Panc1 (cell line): ENCODE results near the gene UCP3. TPM values are rescaled to one million over a fixed set of nuclear protein-coding genes. Genes with fewer than 3 reads are reported as not detected.

Source experiments
- ATAC-seq: fragments of 200-7000 bp; cut with Tn5 transposase; 2 replicates; pipeline ENCODE4 v1.9.1; 2020; ENCODE audit warnings: mild to moderate bottlenecking, moderate library complexity
- BruUV-seq: library from RNA; stranded (reverse); fragments of 400-500 nt; replicated peaks from 2 replicates; lab custom pipeline; 2021; lab: Mats Ljungman, UMichigan
- CTCF ChIA-PET: fragments of 300-600 bp; sonication (Branson Sonifier 250); formaldehyde crosslinking; loops from one replicate; lab custom pipeline; 2022; ENCODE audit warnings: antibody characterized with exemption; lab: Charles Lee
- POLR2A ChIA-PET: fragments of 300-600 bp; sonication (Branson Sonifier 250); formaldehyde crosslinking; loops from one replicate; lab custom pipeline; 2022; ENCODE audit warnings: antibody characterized with exemption; lab: Charles Lee
- DNase-seq: peaks from one replicate; pipeline ENCODE4 v3.0.0-alpha.2; 2010; ENCODE audit warnings: low read depth, low spot score
- H3K27ac ChIP-seq: 2 replicates; pipeline ENCODE4 v1.5.1; 2011; ENCODE audit warnings: mild to moderate bottlenecking, low read length, inconsistent platforms
- H3K27me3 ChIP-seq: fragments of 200-500 bp; sonication (Bioruptor generic); 2 replicates; pipeline ENCODE4 v1.6.0; 2014; ENCODE audit warnings: low read length, inconsistent platforms; ENCODE audit not compliant: control insufficient read depth, insufficient read depth
- H3K36me3 ChIP-seq: fragments of 200-500 bp; sonication (Bioruptor generic); 2 replicates; pipeline ENCODE4 v1.5.1; 2014; ENCODE audit warnings: inconsistent platforms, mild to moderate bottlenecking, low read length, moderate library complexity; ENCODE audit not compliant: control insufficient read depth, insufficient read depth
- H3K4me1 ChIP-seq: 2 replicates; pipeline ENCODE4 v1.5.1; 2011; ENCODE audit warnings: inconsistent platforms, mild to moderate bottlenecking, low read length, moderate library complexity; ENCODE audit not compliant: control insufficient read depth, insufficient read depth
- H3K4me3 ChIP-seq, 2 experiments: 2 replicates each; pipeline ENCODE4 v1.5.1; 2011 to 2012; ENCODE audit warnings: low read depth in 2 of 2, low read length in 2 of 2, mild to moderate bottlenecking in 2 of 2, inconsistent platforms in 1 of 2, moderate library complexity in 1 of 2
- H3K9me3 ChIP-seq: fragments of 200-500 bp; sonication (Bioruptor generic); 2 replicates; pipeline ENCODE4 v1.5.1; 2014; ENCODE audit warnings: low read depth, mild to moderate bottlenecking, inconsistent platforms, low read length, moderate library complexity; ENCODE audit not compliant: control insufficient read depth, insufficient read depth
- POLR2AphosphoS5 ChIP-seq: IDR thresholded peaks from 2 replicates; pipeline ENCODE4 v1.6.1; 2012; ENCODE audit warnings: mild to moderate bottlenecking, low read depth, low read length, moderate library complexity
- REST ChIP-seq, 2 experiments: IDR thresholded peaks; 2 replicates each; pipeline ENCODE4 v1.6.1; 2011 to 2012; ENCODE audit warnings: low read depth in 2 of 2, control low read depth in 1 of 2, low read length in 1 of 2, mild to moderate bottlenecking in 1 of 2, moderate library complexity in 1 of 2; ENCODE audit not compliant: insufficient read depth in 1 of 2
- SIN3A ChIP-seq: IDR thresholded peaks from 2 replicates; pipeline ENCODE4 v1.6.1; 2012; ENCODE audit warnings: low read depth, mild to moderate bottlenecking, low read length, moderate library complexity, borderline replicate concordance; ENCODE audit not compliant: insufficient read depth
- TCF7L2 ChIP-seq: IDR thresholded peaks from 2 replicates; pipeline ENCODE4 v1.6.1; 2011; ENCODE audit warnings: mild to moderate bottlenecking, low read depth, low read length, inconsistent platforms
- in situ Hi-C: cut with HindIII; loops from 2 replicates; pipeline ENCODE4 v1.10.0; 2016; ENCODE audit warnings: low sequenced_read_pairs, low pct_unique_long_range_greater_than_20kb
- intact Hi-C: fragments of 100-400 bp; cut with micrococcal nuclease; formaldehyde crosslinking; loops from one replicate; pipeline ENCODE4 v1.10.0; 2022; ENCODE audit not compliant: unreplicated experiment
- total RNA-seq: library from RNA; stranded (reverse); gene quantifications from one replicate; pipeline ENCODE4 v1.2.1, GENCODE V29; 2021; ENCODE audit not compliant: unreplicated experiment
- TF ChIP-seq, protein P1 (sequence below): fragments of 450-650 bp; IDR thresholded peaks from 2 replicates; pipeline ENCODE4 v1.5.1; 2017; ENCODE audit warnings: mild to moderate bottlenecking

The UCP3 gene
- total RNA-seq, 1 experiment from 2014 or later = 0.46 TPM

- TF ChIP-seq POLR2AphosphoS5 (no peak), REST (IDR thresholded peaks at IDR 0.05; ENCODE audit: insufficient read depth in 1 of 2, low read depth in 2 of 2, low read length in 1 of 2) (no peak), SIN3A (no peak), TCF7L2 (no peak)
- TF ChIP-seq, protein P1, sequence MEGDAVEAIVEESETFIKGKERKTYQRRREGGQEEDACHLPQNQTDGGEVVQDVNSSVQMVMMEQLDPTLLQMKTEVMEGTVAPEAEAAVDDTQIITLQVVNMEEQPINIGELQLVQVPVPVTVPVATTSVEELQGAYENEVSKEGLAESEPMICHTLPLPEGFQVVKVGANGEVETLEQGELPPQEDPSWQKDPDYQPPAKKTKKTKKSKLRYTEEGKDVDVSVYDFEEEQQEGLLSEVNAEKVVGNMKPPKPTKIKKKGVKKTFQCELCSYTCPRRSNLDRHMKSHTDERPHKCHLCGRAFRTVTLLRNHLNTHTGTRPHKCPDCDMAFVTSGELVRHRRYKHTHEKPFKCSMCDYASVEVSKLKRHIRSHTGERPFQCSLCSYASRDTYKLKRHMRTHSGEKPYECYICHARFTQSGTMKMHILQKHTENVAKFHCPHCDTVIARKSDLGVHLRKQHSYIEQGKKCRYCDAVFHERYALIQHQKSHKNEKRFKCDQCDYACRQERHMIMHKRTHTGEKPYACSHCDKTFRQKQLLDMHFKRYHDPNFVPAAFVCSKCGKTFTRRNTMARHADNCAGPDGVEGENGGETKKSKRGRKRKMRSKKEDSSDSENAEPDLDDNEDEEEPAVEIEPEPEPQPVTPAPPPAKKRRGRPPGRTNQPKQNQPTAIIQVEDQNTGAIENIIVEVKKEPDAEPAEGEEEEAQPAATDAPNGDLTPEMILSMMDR = no peak
- Histone ChIP-seq H3K36me3 (no peaks in the 10 kb centered on the region), H3K27me3 (no peaks in the 10 kb centered on the region; the same call in 1 of the 2 replicates), H3K4me1 (no peaks in the 10 kb centered on the region), H3K9me3 (no peaks in the 10 kb centered on the region), H3K27ac (no peak overlapping the region), H3K4me3 (no peak overlapping the region)
- CTCF ChIA-PET = no interaction called here
- BruUV-seq = no TSS peak
- no peak for DNase-seq
- POLR2A ChIA-PET = interaction anchor here (0.6 kb wide), 1 partner anchor 282 kb away, joined by 4 read pairs; no protein-coding TSS in a partner anchor
- ATAC-seq = no peak
- intact Hi-C loops = no loop called here
- in situ Hi-C loops = no loop called here
Observed at GRCh38 chr11:73998846-73999575, 9.9 kb downstream of the UCP3 start.

DNA sequence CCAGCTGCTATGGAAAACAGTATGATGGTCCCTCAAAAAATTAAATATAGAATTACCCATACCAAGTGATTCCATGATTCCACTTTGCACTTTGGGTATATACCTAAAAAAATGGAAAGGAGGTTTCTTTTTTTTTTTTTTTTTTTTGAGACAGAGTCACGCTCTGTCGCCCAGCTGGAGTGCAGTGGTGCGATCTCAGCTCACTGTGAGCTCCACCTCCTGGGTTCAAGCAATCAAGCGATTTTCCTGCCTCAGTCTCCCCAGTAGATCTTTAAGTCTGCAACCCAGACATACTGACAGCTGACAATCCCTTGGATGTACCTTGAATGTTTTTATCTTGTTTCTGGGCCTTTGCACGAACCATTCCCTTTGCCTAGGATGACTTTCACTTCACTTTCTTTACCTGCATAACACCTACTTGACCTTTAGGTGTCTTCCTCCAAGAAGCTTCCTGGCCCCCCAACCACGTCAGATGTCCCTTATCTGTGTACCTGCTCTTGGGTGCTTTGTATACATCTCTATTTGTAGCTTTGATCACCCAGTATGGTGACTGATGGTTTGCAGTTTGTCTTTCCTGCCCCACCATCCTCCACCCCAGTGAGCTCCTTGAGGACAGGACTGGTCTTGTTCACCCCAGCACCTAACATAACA lies 11.6 kb downstream of the UCP3 start:
- POLR2A ChIA-PET = interaction anchor here (0.7 kb wide), 1 partner anchor 31 kb away, joined by 5 read pairs; no protein-coding TSS in a partner anchor
- BruUV-seq = no TSS peak
- Histone ChIP-seq H3K27ac (no peak overlapping the region), H3K36me3 (no peaks in the 10 kb centered on the region), H3K27me3 (no peaks in the 10 kb centered on the region; the same call in 1 of the 2 replicates), H3K4me3 (no peak overlapping the region), H3K4me1 (no peaks in the 10 kb centered on the region), H3K9me3 (no peaks in the 10 kb centered on the region)
- TF ChIP-seq TCF7L2 = no peak
- no peak for TF ChIP-seq POLR2AphosphoS5
- TF ChIP-seq, protein P1 = no peak
- no peak for TF ChIP-seq SIN3A
- no peak for TF ChIP-seq REST (IDR thresholded peaks at IDR 0.05; ENCODE audit: insufficient read depth in 1 of 2, low read depth in 2 of 2, low read length in 1 of 2)
- in situ Hi-C loops (no loop called here), intact Hi-C loops (no loop called here)
- CTCF ChIA-PET = no interaction called here
- ATAC-seq (no peak), DNase-seq (no peak)
